Tibial artery (tissue), 4 donors: ENCODE results near the gene ANGPT4.

ENCODE experiments used
- DNase-seq, 2 donors: peaks; one replicate each; pipeline ENCODE4 v3.0.0-alpha.2; 2019
- H3K27ac ChIP-seq, 2 donors: fragments of 200-600 bp; sonication (generic) in 1 of 2; 1 replicate in 1 of 2; 2 replicates in 1 of 2; pipeline ENCODE4 v1.5.1; 2018 to 2019; ENCODE audit warnings: mild to moderate bottlenecking in 1 of 2
- H3K27me3 ChIP-seq, 2 donors: fragments of 200-600 bp; sonication (generic) in 1 of 2; one replicate each; pipeline versions ENCODE4 v1.5.1 to v1.6.0; 2016 to 2019
- H3K36me3 ChIP-seq, 3 donors: fragments of 200-600 bp; sonication (generic) in 2 of 3; one replicate each; pipeline ENCODE4 v1.5.1; 2016 to 2019; ENCODE audit warnings: mild to moderate bottlenecking in 2 of 3
- H3K4me1 ChIP-seq, 4 donors: fragments of 200-600 bp; sonication (generic) in 2 of 4; 1 replicate in 3 of 4; 2 replicates in 1 of 4; pipeline ENCODE4 v1.5.1; 2016 to 2019
- H3K4me3 ChIP-seq, 2 donors: fragments of 200-600 bp; sonication (generic) in 1 of 2; 1 replicate in 1 of 2; 2 replicates in 1 of 2; pipeline ENCODE4 v1.5.1; 2018 to 2019; ENCODE audit warnings: mild to moderate bottlenecking in 2 of 2
- H3K9me3 ChIP-seq, 3 donors: fragments of 200-600 bp; sonication (generic) in 1 of 3; one replicate each; pipeline ENCODE4 v1.5.1; 2016 to 2019
- intact Hi-C: fragments of 100-400 bp; cut with DNase I; formaldehyde crosslinking; loops from one replicate; pipeline ENCODE4 v1.15.0; 2023; ENCODE audit warnings: low total_unique reads
- TF ChIP-seq, protein P1 (sequence below), 2 experiments: fragments of 200-600 bp in 1 of 2; fragments of 450-650 bp in 1 of 2; IDR thresholded peaks; one replicate each; pipeline ENCODE4 v1.5.1; 2017 to 2019; ENCODE audit warnings: antibody characterized with exemption in 2 of 2, mild to moderate bottlenecking in 1 of 2, moderate library complexity in 1 of 2

ANGPT4 gene

GRCh38 chr20:940926-941325, 24.8 kb upstream of the ANGPT4 start:
- no peaks in the 10 kb centered on the region for H3K9me3 ChIP-seq
- peak in 1 of 2 donors; percentile 38 for DNase-seq
- TF ChIP-seq, protein P1, sequence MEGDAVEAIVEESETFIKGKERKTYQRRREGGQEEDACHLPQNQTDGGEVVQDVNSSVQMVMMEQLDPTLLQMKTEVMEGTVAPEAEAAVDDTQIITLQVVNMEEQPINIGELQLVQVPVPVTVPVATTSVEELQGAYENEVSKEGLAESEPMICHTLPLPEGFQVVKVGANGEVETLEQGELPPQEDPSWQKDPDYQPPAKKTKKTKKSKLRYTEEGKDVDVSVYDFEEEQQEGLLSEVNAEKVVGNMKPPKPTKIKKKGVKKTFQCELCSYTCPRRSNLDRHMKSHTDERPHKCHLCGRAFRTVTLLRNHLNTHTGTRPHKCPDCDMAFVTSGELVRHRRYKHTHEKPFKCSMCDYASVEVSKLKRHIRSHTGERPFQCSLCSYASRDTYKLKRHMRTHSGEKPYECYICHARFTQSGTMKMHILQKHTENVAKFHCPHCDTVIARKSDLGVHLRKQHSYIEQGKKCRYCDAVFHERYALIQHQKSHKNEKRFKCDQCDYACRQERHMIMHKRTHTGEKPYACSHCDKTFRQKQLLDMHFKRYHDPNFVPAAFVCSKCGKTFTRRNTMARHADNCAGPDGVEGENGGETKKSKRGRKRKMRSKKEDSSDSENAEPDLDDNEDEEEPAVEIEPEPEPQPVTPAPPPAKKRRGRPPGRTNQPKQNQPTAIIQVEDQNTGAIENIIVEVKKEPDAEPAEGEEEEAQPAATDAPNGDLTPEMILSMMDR (IDR thresholded peaks at IDR 0.05), result no peak
- H3K27me3 ChIP-seq, result peaks cover 0 to 9% of the 10 kb centered on the region in 2 donors
- no peak overlapping the region for H3K4me3 ChIP-seq
- no peak overlapping the region for H3K27ac ChIP-seq
- H3K36me3 ChIP-seq, result no peaks in the 10 kb centered on the region
- intact Hi-C loops, result no loop called here
- no peaks in the 10 kb centered on the region for H3K4me1 ChIP-seq

DNA sequence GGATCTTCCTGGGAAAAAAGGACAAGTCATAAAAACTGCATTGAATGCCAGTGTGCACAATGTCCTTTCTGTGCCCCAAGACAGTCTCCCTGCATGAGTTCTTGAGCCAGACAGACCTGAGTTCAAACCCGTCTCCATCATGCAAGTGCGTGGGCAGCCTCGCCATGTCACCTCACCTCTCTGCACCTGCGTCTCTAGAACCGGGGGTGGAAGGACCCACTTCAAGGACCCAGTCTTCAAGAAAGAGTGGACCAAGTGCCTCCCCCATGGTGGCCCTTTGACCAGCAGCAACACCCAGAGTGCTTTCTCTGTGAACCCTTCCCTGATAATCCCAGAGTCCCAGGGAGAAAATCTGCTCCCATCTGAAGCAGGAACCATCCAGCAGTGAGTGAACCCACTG, 23.5 kb upstream of the ANGPT4 start:
- H3K27me3 ChIP-seq, result peaks cover 0 to 5% of the 10 kb centered on the region in 2 donors
- intact Hi-C loops, result no loop called here
- H3K4me3 ChIP-seq, result no peak overlapping the region
- DNase-seq, result peak in 1 of 2 donors; percentile 10
- no peaks in the 10 kb centered on the region for H3K36me3 ChIP-seq
- no peaks in the 10 kb centered on the region for H3K9me3 ChIP-seq
- TF ChIP-seq, protein P1 (IDR thresholded peaks at IDR 0.05), result no peak
- H3K4me1 ChIP-seq, result no peaks in the 10 kb centered on the region
- no peak overlapping the region for H3K27ac ChIP-seq

DNA sequence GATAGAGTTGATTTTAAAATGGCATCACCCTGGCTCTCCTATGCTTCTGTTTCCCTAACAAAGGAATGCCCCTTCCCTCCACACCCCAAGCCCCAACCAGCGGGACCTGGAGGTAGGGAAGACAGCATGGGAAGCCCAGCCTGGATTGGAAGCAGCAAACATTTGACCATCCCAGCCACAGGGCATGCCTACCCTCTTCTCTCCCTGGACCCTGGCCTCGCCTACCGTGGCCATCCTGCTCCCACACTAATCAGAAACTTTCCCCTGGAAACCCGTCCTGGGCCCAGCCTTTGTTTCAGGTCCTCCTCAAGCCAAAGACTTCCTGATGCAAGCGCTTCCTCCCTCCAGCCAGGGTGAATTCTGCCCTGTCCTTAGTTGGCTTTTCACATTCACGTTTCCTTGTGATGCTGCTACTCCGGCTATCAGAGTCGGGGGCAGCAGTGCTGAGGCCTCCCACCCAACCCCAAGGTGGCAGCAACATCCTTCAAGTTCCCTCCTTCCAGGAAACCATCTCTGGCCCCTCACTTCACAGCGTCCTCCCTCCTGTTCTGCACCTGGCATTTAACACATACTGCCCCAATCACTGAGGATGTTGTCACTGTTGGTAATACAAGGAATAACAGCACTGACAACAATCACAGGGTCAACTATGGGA, 18.2 kb upstream of the ANGPT4 start:
- no peak overlapping the region for H3K27ac ChIP-seq
- H3K4me1 ChIP-seq, result no peaks in the 10 kb centered on the region
- H3K9me3 ChIP-seq, result peaks cover 5 to 15% (median 8%) of the 10 kb centered on the region in 3 donors
- no peaks in the 10 kb centered on the region for H3K27me3 ChIP-seq
- intact Hi-C loops, result no loop called here
- DNase-seq, result peak in 1 of 2 donors; percentile 41
- H3K4me3 ChIP-seq, result no peak overlapping the region
- no peaks in the 10 kb centered on the region for H3K36me3 ChIP-seq
- TF ChIP-seq, protein P1 (IDR thresholded peaks at IDR 0.05), result no peak

DNA sequence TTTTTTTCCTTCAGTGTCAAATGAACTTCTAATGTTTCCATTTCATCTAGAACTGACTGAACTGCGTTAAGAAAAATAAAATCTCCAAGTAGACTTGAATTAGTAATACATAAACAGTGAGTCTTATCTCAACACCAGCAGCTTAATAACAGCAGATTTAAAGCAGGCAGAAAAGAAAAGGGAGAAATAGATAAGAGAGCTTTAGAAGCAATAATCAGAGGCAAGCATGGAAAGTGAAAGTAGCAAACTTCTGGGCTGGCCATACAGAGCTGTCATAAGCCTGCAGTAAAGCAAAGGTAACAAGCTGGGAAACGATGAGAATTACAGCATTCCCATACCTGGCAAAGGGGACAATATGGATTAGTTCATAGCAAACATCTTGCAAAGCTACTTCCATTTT, 16.9 kb upstream of the ANGPT4 start:
- no peak for DNase-seq
- intact Hi-C loops, result no loop called here
- TF ChIP-seq, protein P1 (IDR thresholded peaks at IDR 0.05), result no peak
- H3K9me3 ChIP-seq, result peaks cover 5 to 15% (median 8%) of the 10 kb centered on the region in 3 donors
- no peak overlapping the region for H3K27ac ChIP-seq
- H3K4me1 ChIP-seq, result no peaks in the 10 kb centered on the region
- no peaks in the 10 kb centered on the region for H3K36me3 ChIP-seq
- no peaks in the 10 kb centered on the region for H3K27me3 ChIP-seq
- H3K4me3 ChIP-seq, result no peak overlapping the region

DNA sequence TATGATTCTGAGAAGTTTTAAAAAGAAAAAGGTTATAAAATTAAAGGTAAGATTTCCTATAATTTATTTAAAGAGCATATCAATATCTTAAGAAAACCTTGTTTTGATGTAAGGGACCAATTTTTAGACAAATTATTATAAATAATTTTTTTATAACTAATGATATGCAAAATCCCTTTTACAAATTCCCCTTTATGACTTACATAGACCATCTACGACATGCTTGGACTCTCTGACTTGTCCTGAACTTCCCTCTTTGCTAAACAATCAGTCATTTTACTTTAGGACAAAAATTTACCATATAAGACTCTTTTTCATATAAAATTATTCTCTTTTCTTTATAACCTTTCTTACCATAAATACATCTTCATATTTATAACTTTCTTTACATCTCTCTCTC, 15.3 kb upstream of the ANGPT4 start:
- Histone ChIP-seq H3K4me1 (peaks cover 0 to 8% (median 2%) of the 10 kb centered on the region in 4 donors), H3K9me3 (peaks cover 5 to 15% (median 8%) of the 10 kb centered on the region in 3 donors), H3K27me3 (no peaks in the 10 kb centered on the region), H3K27ac (no peak overlapping the region), H3K36me3 (no peaks in the 10 kb centered on the region), H3K4me3 (no peak overlapping the region)
- TF ChIP-seq, protein P1 (IDR thresholded peaks at IDR 0.05), result no peak
- intact Hi-C loops, result no loop called here
- DNase-seq, result no peak
